SU-DHL-6 (cell line): ENCODE measurements around the gene EML3.

Experiments used
- CTCF ChIP-seq: fragments of 200-600 bp; sonication (generic); IDR thresholded peaks from one replicate; pipeline ENCODE4 v1.5.1; 2017; ENCODE audit warnings: antibody characterized with exemption, mild to moderate bottlenecking, low read length, moderate library complexity; ENCODE audit not compliant: insufficient read depth, poor library complexity, severe bottlenecking
- EZH2phosphoT487 ChIP-seq: fragments of 200-600 bp; sonication (generic), shearing (Covaris generic); conservative IDR thresholded peaks from 2 replicates; pipeline ENCODE4 v1.6.1; 2018; ENCODE audit warnings: mild to moderate bottlenecking, antibody characterized with exemption, low read length, moderate library complexity, mixed read lengths

GRCh38 chr11:62601372-62602140 lies 11.0 kb downstream of the EML3 start, which contains the start of gene MTA2:
- no peak for TF ChIP-seq CTCF
- no peak for TF ChIP-seq EZH2phosphoT487
